HG03103 (cell line): ENCODE results near the gene TMPRSS3.

Experiments
- ATAC-seq: cut with Tn5 transposase; IDR thresholded peaks from one replicate; pipeline ENCODE4 v1.9.1; 2021; ENCODE audit warnings: low read depth; ENCODE audit not compliant: unreplicated experiment

Gene TMPRSS3

GRCh38 chr21:42390193-42390592, 5.7 kb downstream of the TMPRSS3 start:
- ATAC-seq, result no peak

GRCh38 chr21:42389449-42389835, 6.4 kb downstream of the TMPRSS3 start:
- no peak for ATAC-seq

- ATAC-seq, result no peak
Measured at GRCh38 chr21:42388740-42389448, 7.0 kb downstream of the TMPRSS3 start.

- no peak for ATAC-seq
Measured at GRCh38 chr21:42387843-42388340, 8.0 kb downstream of the TMPRSS3 start.

DNA sequence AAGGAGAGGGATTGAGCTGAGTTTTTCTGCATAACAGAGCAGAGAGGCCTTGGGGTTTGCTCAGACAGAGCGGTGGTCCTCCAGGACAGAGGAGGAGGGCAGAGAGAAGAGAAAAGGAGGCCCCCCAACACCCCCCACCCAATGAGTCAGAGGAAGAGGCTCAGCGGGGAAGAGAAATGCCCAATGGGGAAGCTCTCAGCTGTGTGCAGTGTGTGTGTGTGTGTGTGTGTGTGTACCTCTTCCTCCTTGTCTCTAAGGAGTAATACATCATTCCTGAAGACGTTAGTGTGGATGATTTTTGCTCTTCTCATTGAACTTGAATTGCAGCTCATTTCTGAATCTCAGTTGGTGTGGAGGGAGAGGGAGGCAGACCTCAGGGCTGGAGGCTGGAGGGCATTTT, 8.7 kb downstream of the TMPRSS3 start:
- ATAC-seq, result no peak

GRCh38 chr21:42386034-42386591, 9.7 kb downstream of the TMPRSS3 start:
- ATAC-seq, result no peak

GRCh38 chr21:42385619-42386018, 10.2 kb downstream of the TMPRSS3 start:
- ATAC-seq, result no peak

- ATAC-seq, result no peak
Measured at GRCh38 chr21:42384989-42385388, 10.9 kb downstream of the TMPRSS3 start.

DNA sequence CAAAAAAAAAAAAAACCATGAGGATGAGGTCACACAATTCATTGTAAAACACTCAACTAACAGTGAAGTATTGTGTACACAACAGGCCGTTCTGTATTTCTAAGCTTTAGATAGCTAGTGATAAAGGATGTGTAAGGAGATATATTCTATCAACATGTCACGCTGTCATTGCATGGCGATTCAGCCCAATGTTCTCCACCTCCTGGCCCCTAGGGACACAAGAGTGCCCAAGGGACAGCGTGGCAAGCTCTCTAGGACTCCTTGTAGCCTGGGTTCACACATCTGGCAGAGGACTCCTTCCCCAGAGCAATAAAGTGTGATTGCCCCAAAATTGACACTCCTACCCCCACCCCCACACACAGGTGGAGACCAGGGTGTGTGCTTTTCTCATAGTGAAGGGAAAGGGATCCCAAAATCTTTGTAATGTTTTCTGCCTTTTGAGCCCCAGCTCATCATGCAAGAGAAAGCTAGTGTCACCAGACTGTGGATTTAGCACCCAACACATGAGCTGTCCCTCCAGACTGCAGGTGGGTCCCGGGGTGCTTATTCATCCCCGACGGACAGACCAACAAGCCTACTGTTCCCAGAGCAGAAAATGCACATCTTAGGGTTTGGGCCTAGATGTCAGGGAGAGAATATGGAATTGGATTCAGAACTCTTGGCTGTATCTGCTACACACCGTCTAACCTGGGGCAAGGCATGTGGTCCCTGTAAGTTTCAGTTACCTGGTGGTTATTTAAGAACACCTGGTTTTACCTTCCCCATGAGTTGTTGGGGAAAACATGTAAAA, 11.5 kb downstream of the TMPRSS3 start:
- ATAC-seq, result no peak

DNA sequence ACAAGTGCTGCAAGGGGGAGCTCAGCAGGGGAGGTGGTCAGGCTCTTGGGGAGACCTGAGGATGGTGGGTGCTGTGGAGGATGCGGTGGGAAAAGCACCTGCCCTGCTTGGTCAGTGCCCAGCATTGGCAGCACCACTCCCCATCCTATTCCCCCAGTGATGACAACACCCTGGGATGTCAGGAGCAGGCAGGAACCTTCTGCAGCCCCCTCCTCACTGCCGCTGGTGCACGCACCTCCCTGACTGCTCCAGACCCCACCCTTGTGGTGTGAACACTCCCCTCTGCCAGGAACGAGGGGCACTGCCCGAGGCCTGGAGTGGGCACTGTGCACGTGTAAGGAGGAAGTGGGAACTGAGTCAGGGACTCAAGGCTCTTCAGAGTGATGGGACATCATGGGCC, 12.5 kb downstream of the TMPRSS3 start:
- no peak for ATAC-seq

GRCh38 chr21:42382915-42383314, 12.9 kb downstream of the TMPRSS3 start:
- no peak for ATAC-seq

DNA sequence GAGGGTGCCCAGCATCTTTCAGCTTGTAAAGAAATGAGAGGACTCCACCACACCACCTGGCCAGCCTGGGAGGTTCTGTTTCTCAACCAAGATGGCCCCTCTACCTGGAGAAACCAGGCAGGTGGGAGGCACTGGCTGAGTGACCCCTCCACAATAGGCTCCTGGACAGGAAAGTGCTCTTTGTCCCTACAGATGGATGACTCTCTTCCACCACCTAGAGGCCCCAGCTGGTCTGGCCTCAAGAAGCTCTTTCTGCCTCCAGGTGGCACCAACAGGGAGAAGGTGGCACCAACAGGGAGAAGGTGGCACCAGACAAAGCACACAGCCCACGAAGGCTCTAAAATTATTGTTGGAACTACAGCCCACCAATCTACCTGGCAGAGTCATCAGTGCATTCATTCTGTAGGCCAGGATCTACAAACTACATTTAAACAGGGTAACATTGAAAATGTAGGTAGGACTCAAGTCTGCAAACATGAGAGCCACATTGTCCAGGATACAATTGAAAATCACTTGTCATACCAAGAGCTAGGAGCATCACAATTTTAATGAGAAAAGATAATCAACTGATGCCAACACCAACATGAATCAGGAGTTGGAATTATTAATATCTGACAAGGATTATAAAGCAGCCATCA, 14.4 kb downstream of the TMPRSS3 start:
- ATAC-seq, result no peak

- no peak for ATAC-seq
Measured at GRCh38 chr21:42379426-42380215, 16.2 kb downstream of the TMPRSS3 start.

DNA sequence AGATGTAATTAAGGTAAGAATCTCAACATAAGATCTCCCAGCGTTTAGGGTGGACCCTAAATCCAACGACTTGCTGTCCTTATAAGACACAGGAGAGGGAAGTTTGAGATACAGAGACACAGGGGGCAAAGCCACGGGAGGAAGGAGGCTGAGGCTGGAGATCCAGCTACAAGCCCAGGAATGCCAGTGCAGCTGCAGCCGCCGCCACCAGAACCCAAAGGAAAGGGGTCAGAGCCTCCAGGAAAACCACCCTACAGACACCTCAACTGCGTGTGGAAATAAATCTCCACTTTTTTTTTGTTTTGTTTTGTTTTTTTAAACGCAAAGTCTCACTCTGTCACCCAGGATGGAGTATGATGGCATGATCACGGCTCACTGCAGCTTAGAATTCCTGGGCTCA, 17.4 kb downstream of the TMPRSS3 start:
- no peak for ATAC-seq

GRCh38 chr21:42377951-42378340, 17.9 kb downstream of the TMPRSS3 start:
- ATAC-seq, result no peak

DNA sequence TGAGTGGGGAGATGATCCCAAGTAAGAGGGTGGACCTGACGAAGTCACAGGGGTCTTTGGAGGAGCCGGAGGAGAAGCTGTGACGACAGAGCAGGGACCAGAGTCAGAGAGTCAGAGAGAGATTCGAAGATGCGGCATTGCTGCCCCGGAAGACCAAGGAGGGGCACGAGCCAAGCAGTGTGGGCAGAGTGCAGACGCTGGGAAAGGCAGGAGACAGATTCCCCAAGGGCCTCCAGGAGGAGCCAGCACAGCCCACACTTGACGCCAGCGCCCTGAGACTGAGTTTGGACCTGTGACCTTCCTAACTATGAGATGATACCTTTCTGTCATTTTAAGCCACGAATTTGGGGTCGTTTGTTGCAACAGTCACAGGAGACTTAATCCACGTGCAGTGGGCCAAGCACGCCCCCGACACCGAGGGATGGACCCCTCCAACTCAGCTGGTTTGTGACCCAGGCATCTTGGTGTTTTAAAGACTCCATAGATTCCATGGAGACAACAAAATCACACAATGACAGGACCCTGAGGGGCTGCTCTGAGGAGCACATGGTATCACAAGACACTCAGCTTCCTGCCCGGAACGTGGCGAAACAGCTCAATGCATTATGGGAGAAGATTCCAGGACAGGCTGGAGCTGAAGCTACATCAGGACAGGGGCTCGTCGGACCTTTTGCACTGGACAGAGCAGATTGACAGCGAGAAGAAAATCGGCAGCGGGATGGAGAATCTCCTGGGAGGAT, 18.5 kb downstream of the TMPRSS3 start:
- ATAC-seq, result no peak

DNA sequence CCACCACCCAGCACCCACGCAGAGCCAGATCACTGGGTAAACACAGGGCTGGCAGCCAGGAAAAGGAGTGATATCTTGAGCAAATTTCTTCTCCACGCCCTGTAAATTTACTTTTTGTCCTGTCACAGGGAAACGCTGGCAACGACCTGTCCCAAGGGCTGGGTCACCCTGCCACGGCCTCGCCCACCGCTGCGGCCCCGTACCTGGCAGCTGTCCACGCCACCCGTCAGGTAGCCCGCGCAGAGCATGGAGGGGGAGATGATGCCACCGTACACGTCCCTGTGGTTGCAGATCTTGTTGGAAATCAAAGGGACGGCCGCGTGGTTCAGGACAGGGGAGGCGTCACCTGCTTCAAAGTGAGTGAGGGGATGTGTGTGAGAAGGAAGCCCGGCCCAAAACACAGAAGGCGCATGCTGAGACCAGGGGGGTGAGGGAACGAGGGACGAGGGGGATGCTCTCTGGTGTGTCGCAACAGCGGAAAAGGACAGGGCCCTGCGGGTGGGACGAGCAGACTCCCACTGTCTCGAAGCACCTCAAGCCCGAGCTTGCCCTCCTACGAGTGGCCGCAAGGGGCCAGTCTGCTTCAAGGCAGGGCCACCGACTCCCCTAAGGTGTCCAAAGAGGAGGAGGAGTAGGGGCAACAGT, 19.4 kb downstream of the TMPRSS3 start:
- ATAC-seq, result no peak

DNA sequence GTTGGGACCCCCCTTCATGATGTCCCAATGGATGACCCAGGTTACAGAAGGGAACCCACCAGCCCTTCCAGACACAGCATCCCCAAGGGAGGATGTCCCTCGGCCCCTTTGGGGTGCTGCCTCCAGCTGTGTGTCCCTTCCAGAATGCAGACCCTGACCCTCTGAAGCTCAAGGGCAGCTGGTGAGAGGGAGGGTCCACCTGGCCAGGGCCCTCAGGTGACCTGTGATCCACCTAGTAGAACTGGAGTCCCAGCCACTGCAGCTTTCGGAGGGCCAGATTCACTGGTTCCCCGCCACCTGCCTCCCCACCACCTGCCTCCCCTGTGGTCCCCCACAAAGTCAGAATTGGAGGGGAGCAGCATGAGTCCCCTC, 19.9 kb downstream of the TMPRSS3 start:
- ATAC-seq, result no peak

DNA sequence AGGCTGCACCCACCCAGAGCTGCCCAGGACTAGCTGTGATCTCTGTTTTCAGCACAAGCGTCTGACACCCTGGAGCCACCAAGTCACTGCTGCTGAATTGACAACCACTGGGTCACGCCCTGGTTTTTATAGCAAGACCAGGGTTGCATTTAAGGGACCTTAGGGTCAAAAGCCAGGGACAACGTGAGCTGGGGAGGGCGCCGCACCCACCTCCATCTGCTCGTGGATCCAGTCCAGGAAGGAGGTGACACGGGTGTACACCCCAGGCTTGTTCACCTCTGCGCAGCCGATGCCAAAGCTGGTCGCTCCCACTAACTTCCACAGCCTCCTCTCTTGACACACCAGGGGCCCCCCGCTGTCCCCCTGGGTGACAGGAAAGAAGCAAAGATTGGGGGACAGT, 20.3 kb downstream of the TMPRSS3 start:
- ATAC-seq, result no peak
